Measurements from ENCODE around the gene PLA2G4F.

PLA2G4F gene

DNA sequence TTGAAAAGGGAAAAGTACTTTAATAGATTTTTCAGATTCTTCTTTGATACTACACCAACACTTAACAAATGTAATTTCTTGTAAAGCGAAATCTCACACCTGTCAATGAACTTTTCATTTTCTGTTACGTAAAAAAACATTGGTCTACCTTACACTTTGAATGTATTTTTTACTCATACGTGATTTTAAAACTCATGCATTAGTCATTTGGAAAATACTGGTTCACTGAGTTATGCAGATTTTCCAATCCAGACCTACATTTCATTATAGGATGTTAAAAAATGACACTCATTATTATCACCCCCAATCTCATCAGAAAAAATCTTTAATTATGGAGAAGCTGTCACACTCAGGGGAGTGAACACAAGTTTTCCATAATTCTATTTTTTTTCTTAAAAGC is 36.9 kb upstream of the PLA2G4F start (continued):
- TF ChIP-seq ZNF670 (tag by site-specific recombination; IDR thresholded peaks at IDR 0.05; ENCODE audit: low read depth) (no peak), PBX3 (CRISPR knock-in tag; IDR thresholded peaks at IDR 0.05) (no peak), ZNF37A (tag by site-specific recombination; IDR thresholded peaks at IDR 0.05) (no peak)
- TF ChIP-seq, protein P1, sequence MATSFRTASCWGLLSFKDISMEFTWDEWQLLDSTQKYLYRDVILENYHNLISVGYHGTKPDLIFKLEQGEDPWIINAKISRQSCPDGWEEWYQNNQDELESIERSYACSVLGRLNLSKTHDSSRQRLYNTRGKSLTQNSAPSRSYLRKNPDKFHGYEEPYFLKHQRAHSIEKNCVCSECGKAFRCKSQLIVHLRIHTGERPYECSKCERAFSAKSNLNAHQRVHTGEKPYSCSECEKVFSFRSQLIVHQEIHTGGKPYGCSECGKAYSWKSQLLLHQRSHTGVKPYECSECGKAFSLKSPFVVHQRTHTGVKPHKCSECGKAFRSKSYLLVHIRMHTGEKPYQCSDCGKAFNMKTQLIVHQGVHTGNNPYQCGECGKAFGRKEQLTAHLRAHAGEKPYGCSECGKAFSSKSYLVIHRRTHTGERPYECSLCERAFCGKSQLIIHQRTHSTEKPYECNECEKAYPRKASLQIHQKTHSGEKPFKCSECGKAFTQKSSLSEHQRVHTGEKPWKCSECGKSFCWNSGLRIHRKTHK (tag by site-specific recombination; IDR thresholded peaks at IDR 0.05): no peak

- Histone ChIP-seq H3K4me3 (ENCODE audit: low read depth, low read length) (no peak overlapping the region), H3K9me3 (ENCODE audit: control insufficient read depth, insufficient read depth, low read depth, low read length) (no peaks in the 10 kb centered on the region), H3K36me3 (ENCODE audit: control insufficient read depth in 2 of 2, insufficient read depth in 1 of 2, low read length in 2 of 2) (peaks cover 4 to 43% of the 10 kb centered on the region in 2 experiments; a peak in 2 of 3 replicates), H3K27ac (ENCODE audit: extremely low read depth, low read depth, low read length) (no peak overlapping the region), H3K4me1 (ENCODE audit: control insufficient read depth, insufficient read depth, low read length) (no peaks in the 10 kb centered on the region)
- TF ChIP-seq ZNF514 (tag by site-specific recombination; IDR thresholded peaks at IDR 0.05) (no peak), ZNF341 (tag by site-specific recombination; IDR thresholded peaks at IDR 0.05; ENCODE audit: low read depth) (no peak), ZNF544 (tag by site-specific recombination; IDR thresholded peaks at IDR 0.05) (no peak), GLIS1 (tag by site-specific recombination; IDR thresholded peaks at IDR 0.05) (no peak), ZNF335 (tag by site-specific recombination; conservative IDR thresholded peaks at IDR 0.05) (no peak)
- CTCF ChIA-PET: no interaction called here
- POLR2A ChIA-PET: no interaction called here
These were observed 35.3 kb upstream of the PLA2G4F start for GRCh38 chr15:42191610-42192346.

DNA sequence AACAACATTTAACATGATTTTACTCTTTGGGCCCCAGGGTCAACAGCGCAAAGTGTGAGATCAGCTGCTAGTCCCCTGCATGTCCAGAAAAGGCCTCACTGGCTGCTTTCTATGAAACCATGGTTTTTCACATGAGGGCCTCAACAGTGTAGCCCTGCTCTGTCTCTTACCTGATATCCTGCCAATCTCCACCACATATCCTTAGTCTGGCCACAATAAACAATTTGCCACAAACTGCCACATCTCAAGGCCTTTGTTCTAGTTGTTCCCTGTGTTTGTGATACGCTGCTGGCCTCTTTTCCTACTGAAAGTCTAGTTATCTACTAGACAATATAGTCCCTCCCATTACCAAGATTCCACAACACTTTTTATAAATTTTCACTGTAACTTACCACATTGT is 33.9 kb upstream of the PLA2G4F start:
- Histone ChIP-seq H3K27ac (ENCODE audit: extremely low read depth, low read depth, low read length) (no peak overlapping the region), H3K9me3 (ENCODE audit: control insufficient read depth, insufficient read depth, low read depth, low read length) (no peaks in the 10 kb centered on the region), H3K4me3 (ENCODE audit: low read depth, low read length) (no peak overlapping the region), H3K36me3 (ENCODE audit: control insufficient read depth in 2 of 2, insufficient read depth in 1 of 2, low read length in 2 of 2) (peaks cover 10 to 57% of the 10 kb centered on the region in 2 experiments), H3K4me1 (ENCODE audit: control insufficient read depth, insufficient read depth, low read length) (no peaks in the 10 kb centered on the region)
- ChIA-PET CTCF (no interaction called here), POLR2A (no interaction called here)
- TF ChIP-seq ZSCAN30 (tag by site-specific recombination; IDR thresholded peaks at IDR 0.05) (no peak), ZNF416 (tag by site-specific recombination; IDR thresholded peaks at IDR 0.05) (no peak), ZBTB17 (tag by site-specific recombination; IDR thresholded peaks at IDR 0.05) (no peak), WT1 (tag by site-specific recombination; IDR thresholded peaks at IDR 0.05) (no peak), ZNF514 (tag by site-specific recombination; IDR thresholded peaks at IDR 0.05) (no peak), ZNF292 (tag by site-specific recombination; IDR thresholded peaks at IDR 0.05; ENCODE audit: borderline replicate concordance, low read depth) (no peak)
- TF ChIP-seq, protein P2, sequence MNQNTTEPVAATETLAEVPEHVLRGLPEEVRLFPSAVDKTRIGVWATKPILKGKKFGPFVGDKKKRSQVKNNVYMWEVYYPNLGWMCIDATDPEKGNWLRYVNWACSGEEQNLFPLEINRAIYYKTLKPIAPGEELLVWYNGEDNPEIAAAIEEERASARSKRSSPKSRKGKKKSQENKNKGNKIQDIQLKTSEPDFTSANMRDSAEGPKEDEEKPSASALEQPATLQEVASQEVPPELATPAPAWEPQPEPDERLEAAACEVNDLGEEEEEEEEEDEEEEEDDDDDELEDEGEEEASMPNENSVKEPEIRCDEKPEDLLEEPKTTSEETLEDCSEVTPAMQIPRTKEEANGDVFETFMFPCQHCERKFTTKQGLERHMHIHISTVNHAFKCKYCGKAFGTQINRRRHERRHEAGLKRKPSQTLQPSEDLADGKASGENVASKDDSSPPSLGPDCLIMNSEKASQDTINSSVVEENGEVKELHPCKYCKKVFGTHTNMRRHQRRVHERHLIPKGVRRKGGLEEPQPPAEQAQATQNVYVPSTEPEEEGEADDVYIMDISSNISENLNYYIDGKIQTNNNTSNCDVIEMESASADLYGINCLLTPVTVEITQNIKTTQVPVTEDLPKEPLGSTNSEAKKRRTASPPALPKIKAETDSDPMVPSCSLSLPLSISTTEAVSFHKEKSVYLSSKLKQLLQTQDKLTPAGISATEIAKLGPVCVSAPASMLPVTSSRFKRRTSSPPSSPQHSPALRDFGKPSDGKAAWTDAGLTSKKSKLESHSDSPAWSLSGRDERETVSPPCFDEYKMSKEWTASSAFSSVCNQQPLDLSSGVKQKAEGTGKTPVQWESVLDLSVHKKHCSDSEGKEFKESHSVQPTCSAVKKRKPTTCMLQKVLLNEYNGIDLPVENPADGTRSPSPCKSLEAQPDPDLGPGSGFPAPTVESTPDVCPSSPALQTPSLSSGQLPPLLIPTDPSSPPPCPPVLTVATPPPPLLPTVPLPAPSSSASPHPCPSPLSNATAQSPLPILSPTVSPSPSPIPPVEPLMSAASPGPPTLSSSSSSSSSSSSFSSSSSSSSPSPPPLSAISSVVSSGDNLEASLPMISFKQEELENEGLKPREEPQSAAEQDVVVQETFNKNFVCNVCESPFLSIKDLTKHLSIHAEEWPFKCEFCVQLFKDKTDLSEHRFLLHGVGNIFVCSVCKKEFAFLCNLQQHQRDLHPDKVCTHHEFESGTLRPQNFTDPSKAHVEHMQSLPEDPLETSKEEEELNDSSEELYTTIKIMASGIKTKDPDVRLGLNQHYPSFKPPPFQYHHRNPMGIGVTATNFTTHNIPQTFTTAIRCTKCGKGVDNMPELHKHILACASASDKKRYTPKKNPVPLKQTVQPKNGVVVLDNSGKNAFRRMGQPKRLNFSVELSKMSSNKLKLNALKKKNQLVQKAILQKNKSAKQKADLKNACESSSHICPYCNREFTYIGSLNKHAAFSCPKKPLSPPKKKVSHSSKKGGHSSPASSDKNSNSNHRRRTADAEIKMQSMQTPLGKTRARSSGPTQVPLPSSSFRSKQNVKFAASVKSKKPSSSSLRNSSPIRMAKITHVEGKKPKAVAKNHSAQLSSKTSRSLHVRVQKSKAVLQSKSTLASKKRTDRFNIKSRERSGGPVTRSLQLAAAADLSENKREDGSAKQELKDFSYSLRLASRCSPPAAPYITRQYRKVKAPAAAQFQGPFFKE (tag by site-specific recombination; IDR thresholded peaks at IDR 0.05; ENCODE audit: borderline replicate concordance): no peak
- TF ChIP-seq, protein P3, sequence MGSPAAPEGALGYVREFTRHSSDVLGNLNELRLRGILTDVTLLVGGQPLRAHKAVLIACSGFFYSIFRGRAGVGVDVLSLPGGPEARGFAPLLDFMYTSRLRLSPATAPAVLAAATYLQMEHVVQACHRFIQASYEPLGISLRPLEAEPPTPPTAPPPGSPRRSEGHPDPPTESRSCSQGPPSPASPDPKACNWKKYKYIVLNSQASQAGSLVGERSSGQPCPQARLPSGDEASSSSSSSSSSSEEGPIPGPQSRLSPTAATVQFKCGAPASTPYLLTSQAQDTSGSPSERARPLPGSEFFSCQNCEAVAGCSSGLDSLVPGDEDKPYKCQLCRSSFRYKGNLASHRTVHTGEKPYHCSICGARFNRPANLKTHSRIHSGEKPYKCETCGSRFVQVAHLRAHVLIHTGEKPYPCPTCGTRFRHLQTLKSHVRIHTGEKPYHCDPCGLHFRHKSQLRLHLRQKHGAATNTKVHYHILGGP (tag by site-specific recombination; IDR thresholded peaks at IDR 0.05): no peak
- TF ChIP-seq, protein P4, sequence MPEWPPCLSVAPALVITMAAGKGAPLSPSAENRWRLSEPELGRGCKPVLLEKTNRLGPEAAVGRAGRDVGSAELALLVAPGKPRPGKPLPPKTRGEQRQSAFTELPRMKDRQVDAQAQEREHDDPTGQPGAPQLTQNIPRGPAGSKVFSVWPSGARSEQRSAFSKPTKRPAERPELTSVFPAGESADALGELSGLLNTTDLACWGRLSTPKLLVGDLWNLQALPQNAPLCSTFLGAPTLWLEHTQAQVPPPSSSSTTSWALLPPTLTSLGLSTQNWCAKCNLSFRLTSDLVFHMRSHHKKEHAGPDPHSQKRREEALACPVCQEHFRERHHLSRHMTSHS (tag by site-specific recombination; IDR thresholded peaks at IDR 0.05): no peak
- TF ChIP-seq, protein P5, sequence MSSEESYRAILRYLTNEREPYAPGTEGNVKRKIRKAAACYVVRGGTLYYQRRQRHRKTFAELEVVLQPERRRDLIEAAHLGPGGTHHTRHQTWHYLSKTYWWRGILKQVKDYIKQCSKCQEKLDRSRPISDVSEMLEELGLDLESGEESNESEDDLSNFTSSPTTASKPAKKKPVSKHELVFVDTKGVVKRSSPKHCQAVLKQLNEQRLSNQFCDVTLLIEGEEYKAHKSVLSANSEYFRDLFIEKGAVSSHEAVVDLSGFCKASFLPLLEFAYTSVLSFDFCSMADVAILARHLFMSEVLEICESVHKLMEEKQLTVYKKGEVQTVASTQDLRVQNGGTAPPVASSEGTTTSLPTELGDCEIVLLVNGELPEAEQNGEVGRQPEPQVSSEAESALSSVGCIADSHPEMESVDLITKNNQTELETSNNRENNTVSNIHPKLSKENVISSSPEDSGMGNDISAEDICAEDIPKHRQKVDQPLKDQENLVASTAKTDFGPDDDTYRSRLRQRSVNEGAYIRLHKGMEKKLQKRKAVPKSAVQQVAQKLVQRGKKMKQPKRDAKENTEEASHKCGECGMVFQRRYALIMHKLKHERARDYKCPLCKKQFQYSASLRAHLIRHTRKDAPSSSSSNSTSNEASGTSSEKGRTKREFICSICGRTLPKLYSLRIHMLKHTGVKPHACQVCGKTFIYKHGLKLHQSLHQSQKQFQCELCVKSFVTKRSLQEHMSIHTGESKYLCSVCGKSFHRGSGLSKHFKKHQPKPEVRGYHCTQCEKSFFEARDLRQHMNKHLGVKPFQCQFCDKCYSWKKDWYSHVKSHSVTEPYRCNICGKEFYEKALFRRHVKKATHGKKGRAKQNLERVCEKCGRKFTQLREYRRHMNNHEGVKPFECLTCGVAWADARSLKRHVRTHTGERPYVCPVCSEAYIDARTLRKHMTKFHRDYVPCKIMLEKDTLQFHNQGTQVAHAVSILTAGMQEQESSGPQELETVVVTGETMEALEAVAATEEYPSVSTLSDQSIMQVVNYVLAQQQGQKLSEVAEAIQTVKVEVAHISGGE (tag by site-specific recombination; conservative IDR thresholded peaks at IDR 0.05; ENCODE audit: low read depth): no peak

All from HEK293 (cell line).